HL-60/S4 (cell line): ENCODE data around the gene SERINC5.
"Not testable (repeated sequence)": the region's sequence is repeated elsewhere in the genome, so short reads cannot be mapped to it uniquely, and the experiment has no call there.

ENCODE experiments used
- in situ Hi-C: fragments of 300-500 bp; cut with MboI; formaldehyde crosslinking; loops from 2 replicates; pipeline ENCODE4 v1.14.3; 2022; ENCODE audit warnings: low sequenced_read_pairs

The SERINC5 gene

DNA sequence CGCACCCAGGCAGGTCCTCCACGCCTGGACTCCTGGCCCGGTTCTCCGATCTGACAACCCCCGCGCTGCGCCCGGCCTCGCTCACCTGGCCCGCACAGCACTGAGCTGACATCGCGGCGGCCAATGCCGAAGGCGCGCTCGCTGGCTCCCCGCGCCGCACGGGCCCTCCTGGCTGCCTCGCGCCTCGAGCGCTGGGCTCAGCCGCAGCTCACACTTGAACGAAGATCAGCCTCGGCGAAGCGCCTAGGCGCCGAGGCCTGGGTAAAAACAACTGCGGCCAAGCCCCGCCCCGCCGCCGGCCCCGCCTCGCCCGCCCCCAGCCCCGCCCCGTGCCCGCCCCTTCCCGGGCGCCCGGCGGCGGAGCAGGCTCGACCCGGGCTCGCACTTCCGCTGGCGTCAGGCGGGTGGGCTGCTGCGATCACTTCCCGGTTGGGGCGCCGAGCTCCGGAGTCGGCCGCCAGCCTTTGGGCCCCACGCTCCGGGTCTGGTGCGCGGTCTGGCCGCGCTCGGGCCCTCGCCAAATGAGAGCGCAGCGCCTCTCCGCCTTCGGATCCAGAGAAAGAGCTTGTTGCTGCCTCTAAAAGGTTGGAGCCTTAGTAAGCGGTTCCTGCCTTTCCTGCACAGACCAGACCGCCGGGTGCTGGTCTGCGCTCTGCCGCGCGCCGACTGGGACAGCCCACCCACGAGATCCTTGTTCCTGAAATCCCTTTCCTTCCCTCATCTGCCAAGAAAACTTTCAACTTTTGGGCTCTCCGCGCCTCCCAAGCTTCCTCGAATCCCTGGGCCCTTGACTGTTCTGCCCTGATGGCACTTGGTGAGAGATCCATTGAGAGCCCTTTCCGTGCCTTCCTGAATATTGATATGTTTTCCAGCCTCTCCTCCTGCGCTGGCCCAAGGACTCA, at the start of gene SERINC5:
SERINC5 (minus strand) TSS at position 238 of the 902 bp plus-strand sequence; CDS start at position 112, 126 bp downstream.
- in situ Hi-C loops = no loop called here

DNA sequence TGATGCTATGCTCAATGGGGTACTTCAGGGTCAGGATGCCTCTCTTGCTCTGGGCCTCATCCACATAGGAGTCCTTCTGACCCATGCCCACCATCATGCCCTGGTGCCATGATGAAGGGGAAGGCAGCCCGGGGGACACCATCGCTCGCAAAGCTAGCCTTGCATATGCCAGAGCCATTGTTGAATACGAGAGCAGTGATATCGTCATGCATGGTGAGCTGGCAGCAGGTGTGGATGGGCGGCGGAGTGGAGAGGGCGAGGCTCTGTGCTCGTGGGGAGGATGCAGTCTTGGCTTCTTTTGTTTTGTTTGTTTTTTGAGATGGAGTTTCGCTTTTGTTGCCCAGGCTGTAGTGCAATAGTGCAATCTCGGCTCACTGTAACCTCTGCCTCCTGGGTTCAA, 46.8 kb upstream of the SERINC5 start:
- in situ Hi-C loops = loop anchor here (25.0 kb wide), 1 partner anchor 415 kb away; no protein-coding TSS in a partner anchor

GRCh38 chr5:80301342-80301741, 45.5 kb upstream of the SERINC5 start:
- in situ Hi-C loops = loop anchor here (25.0 kb wide), 1 partner anchor 414 kb away; no protein-coding TSS in a partner anchor

DNA sequence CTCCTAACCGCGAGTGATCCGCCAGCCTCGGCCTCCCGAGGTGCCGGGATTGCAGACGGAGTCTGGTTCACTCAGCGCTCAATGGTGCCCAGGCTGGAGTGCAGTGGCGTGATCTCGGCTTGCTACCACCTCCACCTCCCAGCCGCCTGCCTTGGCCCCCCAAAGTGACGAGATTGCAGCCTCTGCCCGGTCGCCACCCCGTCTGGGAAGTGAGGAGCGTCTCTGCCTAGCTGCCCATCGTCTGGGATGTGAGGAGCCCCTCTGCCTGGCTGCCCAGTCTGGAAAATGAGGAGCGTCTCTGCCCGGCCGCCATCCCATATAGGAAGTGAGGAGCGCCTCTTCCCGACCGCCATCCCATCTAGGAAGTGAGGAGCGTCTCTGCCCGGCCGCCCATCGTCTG, 44.9 kb upstream of the SERINC5 start:
- in situ Hi-C loops = loop anchor here (25.0 kb wide), 1 partner anchor 413 kb away; no protein-coding TSS in a partner anchor

DNA sequence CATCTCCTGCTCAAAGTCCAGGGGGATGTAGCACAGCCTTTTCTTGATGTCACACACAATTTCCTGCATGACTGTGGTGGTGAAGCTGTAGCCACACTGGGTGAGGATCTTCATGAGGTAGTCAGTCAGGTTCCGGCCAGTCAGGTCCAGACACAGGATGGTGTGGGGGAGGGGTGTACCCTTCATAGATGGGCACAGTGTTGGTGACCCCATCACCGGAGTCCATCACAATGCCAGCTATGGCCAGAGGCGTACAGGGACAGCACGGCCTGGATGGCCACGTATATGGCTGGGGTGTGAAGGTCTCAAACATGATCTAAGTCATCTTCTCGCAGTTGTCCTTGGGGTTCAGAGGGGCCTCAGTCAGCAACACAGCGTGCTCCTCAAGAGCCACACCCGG, 44.3 kb upstream of the SERINC5 start:
- in situ Hi-C loops = loop anchor here (25.0 kb wide), 1 partner anchor 413 kb away; no protein-coding TSS in a partner anchor

- in situ Hi-C loops = no loop called here
These were observed 43.8 kb upstream of the SERINC5 start for GRCh38 chr5:80299601-80300000.

- in situ Hi-C loops = no loop called here
These were observed 40.3 kb upstream of the SERINC5 start for GRCh38 chr5:80296121-80296520.

GRCh38 chr5:80291761-80292160, 35.9 kb upstream of the SERINC5 start:
- in situ Hi-C loops = no loop called here

- in situ Hi-C loops = loop anchor here (10.0 kb wide), 1 partner anchor 185 kb away; no protein-coding TSS in a partner anchor
These were observed 33.5 kb upstream of the SERINC5 start for GRCh38 chr5:80289320-80289719.

- in situ Hi-C loops = loop anchor here (10.0 kb wide), 1 partner anchor 183 kb away; no protein-coding TSS in a partner anchor
These were observed 32.3 kb upstream of the SERINC5 start for GRCh38 chr5:80288177-80288576.

GRCh38 chr5:80284720-80285119, 28.9 kb upstream of the SERINC5 start:
- in situ Hi-C loops = loop anchor here (10.0 kb wide), 1 partner anchor 180 kb away; no protein-coding TSS in a partner anchor

- in situ Hi-C loops = loop anchor here (10.0 kb wide), 1 partner anchor 179 kb away; no protein-coding TSS in a partner anchor
These were observed 27.5 kb upstream of the SERINC5 start for GRCh38 chr5:80283360-80283759.

DNA sequence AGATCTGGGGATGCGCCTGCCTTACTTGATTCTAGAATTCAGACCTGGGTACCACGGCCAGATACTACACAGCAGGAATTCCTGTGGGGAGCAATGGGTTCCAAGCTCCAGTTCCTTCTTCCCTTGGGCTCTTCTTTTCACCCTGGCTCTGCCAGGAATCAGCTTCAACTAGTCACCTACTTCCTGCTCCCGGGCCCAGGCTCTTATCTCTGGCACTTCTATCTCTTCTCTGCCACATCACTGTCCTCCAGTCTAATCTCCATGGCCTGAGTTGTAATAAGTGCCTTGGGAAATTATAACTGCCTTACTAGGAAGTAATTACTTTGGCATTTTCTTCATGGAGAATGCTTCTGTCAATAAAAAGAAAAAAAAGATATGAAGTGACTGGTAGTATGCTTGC, 26.2 kb upstream of the SERINC5 start:
- in situ Hi-C loops = loop anchor here (10.0 kb wide), 1 partner anchor 177 kb away; no protein-coding TSS in a partner anchor

GRCh38 chr5:80277191-80277590, 21.3 kb upstream of the SERINC5 start:
- in situ Hi-C loops = no loop called here

DNA sequence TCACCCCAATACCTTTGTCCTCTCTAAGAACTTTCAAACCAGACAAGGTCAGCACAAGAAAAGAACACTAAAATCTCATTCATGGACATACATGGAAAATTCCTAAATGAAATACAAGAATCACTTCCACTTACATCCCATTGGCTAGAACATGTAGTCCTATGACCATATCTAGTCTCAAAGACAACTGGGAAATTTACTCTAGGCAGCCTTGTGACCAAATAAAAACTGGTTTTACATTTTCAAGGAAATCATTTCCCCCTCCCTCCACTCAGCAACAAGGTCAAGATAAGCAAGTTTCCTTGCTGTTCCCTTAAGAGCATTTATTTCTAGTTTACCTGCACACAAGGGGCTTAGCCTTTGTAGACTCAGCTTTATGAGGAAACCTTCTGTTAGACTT, 20.3 kb upstream of the SERINC5 start:
- in situ Hi-C loops = no loop called here

DNA sequence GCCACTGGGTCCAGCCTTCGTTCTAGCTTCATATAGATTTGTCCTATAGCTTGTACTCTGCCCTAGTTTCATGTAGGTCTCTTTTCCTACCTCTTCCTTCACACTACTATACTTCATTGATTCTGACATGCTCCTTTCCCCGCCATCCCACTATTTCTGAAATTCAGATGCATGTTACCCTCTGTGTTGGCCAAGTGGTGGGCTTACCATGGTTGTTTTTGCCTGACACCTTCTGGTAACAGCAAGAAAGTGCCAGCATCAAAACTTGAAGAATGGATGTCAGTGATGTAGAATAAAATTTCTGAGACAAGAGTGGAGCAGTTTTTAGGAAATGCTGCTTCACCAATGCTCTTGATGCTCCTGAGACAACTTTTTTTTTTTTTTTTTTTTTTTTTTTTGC, 19.5 kb upstream of the SERINC5 start:
- in situ Hi-C loops = no loop called here

DNA sequence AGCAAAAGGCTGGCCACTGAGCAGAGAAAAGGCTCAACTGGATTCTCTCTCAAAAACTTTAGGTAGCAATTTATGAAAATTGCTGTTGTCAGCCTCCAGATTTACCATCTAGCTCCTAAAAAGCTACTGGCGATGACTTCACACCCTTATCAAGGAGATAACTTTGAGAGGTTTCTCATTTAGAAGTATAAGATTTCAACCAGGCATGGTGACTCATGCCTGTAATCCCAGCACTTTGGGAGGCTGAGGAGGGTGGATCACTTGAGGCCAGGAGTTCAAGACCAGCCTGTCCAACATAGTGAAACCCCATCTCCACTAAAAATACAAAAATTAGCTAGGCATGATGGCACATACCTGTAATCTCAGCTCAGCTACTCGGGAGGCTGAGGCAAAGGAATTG, 14.7 kb upstream of the SERINC5 start:
- in situ Hi-C loops = not testable (repeated sequence)

GRCh38 chr5:80269991-80270438, 14.2 kb upstream of the SERINC5 start:
- in situ Hi-C loops = no loop called here

GRCh38 chr5:80268916-80269315, 13.1 kb upstream of the SERINC5 start:
- in situ Hi-C loops = no loop called here

DNA sequence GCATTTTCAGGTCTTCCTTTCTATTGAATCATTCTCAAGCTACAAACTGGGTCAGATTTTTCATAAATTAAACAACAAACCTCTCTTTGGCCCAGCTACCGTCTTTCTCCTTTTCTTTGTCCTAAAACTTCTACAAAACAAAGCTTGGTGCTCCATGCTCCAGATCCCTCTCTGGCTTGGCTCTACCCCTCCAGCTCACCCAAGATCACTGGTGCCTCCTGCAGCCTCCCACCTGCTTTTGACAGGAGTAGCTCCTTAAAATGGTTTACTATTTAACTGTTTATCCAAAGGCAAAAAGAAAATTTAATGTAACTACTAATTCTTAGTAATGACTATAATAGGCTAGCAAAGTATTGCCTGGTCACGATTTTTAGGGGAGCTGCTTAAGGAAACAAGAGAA, 10.7 kb upstream of the SERINC5 start:
- in situ Hi-C loops = no loop called here

GRCh38 chr5:80260461-80260860, 4.6 kb upstream of the SERINC5 start:
- in situ Hi-C loops = no loop called here
